ENCODE measurements around the gene CNOT6.
A peak's percentile ranks its signal among the peaks of the same experiment; 100 is the strongest.
"Not testable (repeated sequence)": the region's sequence is repeated elsewhere in the genome, so short reads cannot be mapped to it uniquely, and the experiment has no call there.

Gene CNOT6

DNA sequence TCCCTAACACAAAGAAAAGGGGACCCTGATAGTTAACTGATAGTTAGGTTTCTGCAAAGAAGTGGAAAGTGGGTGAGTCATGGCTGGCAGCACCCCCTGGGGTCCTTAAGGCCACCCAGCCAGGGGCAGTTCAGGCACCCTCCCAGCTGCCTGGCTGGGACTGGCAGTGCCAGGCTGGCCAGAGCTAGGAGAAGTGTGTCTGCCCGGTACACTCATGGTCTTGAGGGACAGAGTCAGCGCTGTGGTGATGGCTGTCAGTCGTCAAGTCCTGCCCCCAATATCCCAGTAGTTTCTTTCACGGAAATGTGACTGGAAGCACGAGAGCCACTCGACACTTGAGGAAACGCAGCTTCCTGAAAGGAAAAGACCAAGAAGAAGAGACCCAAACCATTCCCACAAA lies 22.3 kb upstream of the CNOT6 start:
- no peak for DNase-seq (ENCODE audit: low spot score)

GRCh38 chr5:180472269-180472668 lies 21.9 kb upstream of the CNOT6 start:
- DNase-seq (ENCODE audit: low spot score) = no peak

DNA sequence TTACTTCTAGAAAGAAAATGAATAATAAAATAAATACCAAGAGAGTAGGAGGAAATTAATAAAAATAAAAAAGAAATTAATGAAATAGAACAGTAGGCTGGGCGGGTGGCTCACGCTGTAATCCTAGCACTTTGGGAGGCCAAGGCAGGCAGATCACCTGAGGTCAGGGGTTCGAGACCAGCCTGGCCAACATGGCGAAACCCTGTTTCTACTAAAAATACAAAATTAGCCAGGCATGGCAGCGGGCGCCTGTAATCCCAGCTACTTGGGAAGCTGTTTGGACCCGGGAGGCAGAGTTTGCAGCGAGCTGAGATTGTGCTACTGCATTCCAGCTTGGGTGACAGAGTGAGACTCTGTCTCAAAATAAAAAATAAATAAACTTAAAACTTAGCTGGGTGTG lies 20.8 kb upstream of the CNOT6 start:
- DNase-seq (ENCODE audit: low spot score) = not testable (repeated sequence)

- no peak for DNase-seq (ENCODE audit: low spot score)
These were observed 19.6 kb upstream of the CNOT6 start for GRCh38 chr5:180474569-180474968.

DNA sequence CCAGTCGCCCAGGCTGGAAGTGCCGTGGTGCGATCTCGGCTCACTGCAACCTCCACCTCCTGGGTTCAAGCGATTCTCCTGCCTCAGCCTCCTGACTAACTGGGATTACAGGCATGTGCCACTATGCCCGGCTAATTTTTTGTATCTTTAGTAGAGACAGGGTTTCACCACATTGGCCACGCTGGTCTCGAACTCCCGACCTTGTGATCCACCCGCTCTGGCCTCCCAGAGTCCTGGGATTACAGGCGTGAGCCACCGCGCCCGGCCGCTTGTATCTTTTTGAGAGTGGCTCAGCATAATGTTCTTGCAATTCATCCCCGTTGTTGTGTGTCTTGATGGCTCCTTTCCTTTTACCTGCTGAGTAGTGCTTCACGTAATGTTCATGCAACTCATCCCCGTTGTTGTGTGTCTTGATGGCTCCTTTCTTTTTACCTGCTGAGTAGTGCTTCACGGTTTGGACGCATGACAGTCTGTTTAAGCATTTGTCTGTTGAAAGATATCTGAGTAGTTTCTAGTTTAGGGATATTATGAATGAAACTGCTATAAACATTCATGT lies 18.1 kb upstream of the CNOT6 start:
- DNase-seq (ENCODE audit: low spot score) = not testable (repeated sequence)

DNA sequence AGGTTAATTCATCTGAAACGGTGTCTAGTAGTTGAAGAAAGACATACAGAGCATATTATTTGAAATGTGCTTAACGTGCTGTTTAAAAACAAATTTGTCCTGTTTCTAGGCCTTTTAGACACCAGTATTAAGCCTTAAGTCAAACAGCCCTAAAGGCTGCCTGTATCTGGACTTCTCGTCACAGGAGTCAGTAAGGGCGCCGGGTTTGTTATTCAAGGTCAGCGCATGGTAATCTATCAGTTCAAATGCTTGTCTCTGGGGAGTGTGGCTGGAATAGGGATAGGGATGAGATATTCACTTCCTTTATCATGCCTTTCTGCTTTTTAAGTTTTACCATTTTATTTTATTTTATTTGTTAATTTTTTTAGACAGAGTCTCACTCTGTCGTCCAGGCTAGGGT lies 9.4 kb upstream of the CNOT6 start:
- no peak for DNase-seq (ENCODE audit: low spot score)

DNA sequence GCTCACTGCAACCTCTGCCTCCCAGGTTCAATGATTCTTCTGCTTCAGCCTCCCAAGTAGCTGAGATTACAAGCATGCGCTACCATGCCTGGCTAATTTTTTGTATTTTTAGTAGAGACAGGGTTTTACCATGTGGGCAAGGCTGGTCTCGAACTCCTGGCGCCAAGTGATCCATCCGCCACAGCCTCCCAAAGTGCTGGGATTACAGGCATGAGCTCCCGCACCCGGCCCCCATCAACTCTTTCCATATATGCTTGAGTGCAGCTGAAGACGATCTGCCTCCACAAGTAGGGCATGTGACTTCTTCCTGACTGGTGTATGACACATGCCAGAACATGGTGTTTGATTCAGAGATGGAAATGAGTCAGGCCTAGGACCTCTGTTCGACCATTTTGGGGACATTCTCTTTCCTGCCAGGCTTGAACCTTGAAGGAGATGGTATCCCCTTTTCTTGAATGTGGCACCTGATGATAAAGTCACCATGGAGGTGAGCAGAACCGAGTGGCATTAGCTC lies 7.5 kb upstream of the CNOT6 start:
- no peak for DNase-seq (ENCODE audit: low spot score)

GRCh38 chr5:180487556-180487955 lies 6.6 kb upstream of the CNOT6 start:
- no peak for DNase-seq (ENCODE audit: low spot score)

GRCh38 chr5:180491496-180491895 lies 2.7 kb upstream of the CNOT6 start:
- no peak for DNase-seq (ENCODE audit: low spot score)

- no peak for DNase-seq (ENCODE audit: low spot score)
These were observed 1.8 kb upstream of the CNOT6 start for GRCh38 chr5:180492226-180492903.

DNA sequence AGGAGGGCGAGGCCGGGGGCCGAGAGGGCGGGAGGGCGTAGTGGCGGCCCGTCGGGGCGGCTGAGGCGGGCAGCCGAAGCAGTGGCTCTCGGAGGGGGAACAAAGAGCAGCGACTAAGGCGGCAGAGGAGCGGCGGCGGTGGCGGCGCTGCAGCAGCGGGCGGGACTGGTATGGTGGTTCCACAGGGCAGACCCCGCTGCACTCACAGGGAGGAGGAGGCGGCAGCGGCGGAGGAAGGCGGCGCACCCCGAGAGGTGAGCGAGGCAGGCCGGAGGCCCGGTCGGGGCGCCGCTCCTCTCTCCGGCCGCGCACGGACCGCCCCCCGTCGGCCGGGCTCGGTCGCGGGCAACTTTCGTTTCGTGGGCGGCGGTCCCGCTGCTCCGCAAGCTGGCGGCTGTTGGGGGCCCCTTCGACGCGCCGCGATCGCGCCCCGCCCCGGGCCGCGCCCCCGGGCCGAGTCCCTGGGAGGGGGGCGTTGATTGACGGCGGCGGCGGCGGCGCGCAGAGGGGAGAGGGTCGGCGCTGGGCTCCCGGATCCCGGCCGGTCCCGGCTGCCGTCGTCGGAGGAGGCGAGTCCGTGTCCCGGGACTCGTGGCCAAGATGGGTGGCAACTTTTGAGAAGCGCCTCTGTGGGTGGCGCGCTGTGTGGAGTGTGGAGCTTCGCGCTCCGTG lies 467 bp downstream of the CNOT6 start:
- DNase-seq (ENCODE audit: low spot score) = peak; percentile 67

- no peak for DNase-seq (ENCODE audit: low spot score)
These were observed 1.1 kb downstream of the CNOT6 start for GRCh38 chr5:180495292-180495691.

DNA sequence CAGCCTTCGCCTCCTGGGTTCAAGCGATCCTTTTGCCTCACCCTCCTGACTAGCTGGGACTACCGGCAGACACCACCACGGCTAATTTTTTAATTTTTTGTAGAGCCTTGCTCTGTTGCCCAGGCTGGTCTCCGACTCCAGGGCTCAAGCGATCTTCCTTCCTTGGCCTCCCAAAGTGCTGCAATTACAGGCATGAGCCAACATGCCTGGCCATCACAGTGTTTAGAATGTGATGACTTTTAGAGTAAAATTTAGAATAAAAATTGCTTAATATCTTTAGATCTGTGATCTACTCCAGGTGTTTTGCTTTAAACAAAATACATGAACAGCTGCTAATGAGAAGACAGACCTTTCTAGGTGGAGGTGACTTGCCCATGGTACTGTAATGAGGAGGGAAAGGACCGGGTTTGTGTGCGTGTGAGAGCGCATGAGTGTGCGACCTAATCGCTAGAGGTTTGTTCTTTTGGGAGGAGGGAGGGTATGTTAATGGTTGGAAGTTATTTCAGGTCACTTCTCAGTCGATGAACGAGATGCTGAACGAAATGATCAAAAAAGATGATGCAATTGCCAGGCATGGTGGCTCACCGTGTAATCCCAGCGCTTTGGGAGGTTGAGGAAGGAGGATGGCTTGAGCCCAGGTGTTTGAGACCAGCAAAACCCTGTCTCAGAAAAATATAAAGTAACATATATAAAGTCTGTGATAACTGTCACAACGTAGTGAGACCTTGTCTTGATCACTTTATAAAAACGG lies 2.0 kb downstream of the CNOT6 start:
- no peak for DNase-seq (ENCODE audit: low spot score)

DNA sequence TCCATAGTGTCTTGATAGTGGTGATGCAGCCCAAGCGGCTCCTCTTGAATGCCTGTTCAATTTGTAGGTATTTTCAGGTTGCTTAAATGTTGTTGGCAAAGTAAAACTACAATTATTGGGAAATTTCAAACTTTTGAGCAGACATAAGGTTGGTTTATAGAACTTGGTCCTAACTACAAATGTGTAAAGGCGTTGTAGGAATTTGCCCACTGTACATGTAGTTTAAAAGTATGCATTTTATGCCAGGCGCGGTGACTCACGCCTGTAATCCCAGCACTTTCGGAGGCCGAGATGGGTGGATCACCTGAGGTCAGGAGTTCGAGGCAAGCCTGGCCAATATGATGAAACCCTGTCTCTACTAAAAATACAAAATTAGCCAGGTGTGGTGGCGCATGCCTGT lies 2.6 kb downstream of the CNOT6 start:
- DNase-seq (ENCODE audit: low spot score) = not testable (repeated sequence)

DNA sequence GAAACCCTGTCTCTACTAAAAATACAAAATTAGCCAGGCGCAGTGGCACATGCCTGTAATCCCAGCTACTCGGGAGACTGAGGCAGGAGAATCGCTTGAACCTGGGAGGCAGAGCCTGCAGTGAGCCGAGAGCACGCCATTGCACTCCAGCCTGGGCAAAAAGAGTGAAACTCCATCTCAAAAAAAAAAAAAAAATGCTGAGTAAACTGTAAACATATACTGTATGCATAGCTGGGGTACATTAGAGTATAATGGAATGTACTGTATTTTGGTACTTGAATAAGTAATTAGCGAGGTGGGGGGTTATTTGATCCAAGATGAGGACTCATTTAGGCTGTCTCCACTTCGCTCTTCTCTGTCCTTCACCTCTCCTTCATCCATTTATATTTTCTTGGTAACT lies 3.7 kb downstream of the CNOT6 start:
- not testable (repeated sequence) for DNase-seq (ENCODE audit: low spot score)

DNA sequence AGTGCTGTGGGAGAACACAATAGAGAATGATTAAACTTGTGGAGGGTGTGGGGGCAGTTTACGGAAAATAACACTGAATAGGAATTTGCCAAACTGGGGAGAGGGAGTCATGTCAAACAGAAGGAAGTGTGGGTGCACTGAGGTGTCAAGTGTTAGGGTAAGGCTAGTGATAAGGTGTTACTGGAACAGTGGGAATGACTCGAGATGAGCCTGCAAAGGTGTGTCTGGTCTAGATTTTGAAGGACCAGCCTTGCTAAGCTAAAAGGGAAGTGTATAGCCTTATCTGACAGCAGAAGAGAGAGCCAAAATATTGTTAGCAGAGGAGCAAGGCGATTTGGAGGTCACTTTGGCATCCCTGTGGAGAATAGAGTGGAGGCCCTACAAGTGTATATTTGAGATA lies 4.2 kb downstream of the CNOT6 start:
- DNase-seq (ENCODE audit: low spot score) = no peak

DNA sequence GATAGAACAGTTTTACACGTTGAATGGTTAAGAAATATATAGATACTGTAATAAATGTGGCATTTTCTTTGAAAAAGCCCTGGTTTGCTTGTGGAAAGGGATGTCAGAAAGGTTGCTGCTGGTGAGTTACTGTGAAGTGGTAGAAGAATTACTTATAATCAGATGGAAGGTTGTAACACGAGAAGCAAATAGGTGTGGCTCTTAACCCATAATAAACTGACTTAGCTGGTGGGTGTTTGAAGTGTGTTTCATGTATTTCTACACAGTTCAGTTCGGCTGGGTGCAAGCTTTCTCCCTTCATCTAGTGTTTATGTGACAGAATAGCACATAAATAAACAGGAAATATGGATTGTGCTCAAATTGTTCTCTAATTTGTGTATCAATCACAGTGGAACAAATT lies 5.5 kb downstream of the CNOT6 start:
- DNase-seq (ENCODE audit: low spot score) = no peak

GRCh38 chr5:180500300-180500699 lies 6.1 kb downstream of the CNOT6 start:
- not testable (repeated sequence) for DNase-seq (ENCODE audit: low spot score)

- no peak for DNase-seq (ENCODE audit: low spot score)
These were observed 13.5 kb downstream of the CNOT6 start for GRCh38 chr5:180507661-180508060.

DNA sequence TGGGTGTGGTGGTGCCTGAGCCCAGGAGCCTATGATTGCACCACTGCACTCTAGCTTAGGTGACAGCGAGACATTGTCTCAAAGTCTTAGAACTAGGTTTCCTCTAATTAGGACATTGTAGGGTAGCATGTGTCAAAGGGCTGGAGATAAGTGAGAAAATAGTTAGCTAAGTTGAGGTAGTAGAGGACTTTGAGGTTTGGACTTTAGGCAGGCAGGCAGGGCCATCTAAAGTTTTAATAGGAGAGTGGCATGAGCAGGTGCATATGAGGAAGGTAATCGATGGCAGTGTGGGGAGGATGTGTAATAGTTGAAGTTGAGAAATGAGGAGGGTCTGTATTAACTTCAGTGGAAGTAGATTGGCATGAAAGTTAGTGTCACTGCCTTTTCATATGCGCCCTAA lies 21.1 kb downstream of the CNOT6 start:
- DNase-seq (ENCODE audit: low spot score) = no peak

GRCh38 chr5:180515974-180516373 lies 21.8 kb downstream of the CNOT6 start:
- not testable (repeated sequence) for DNase-seq (ENCODE audit: low spot score)

DNA sequence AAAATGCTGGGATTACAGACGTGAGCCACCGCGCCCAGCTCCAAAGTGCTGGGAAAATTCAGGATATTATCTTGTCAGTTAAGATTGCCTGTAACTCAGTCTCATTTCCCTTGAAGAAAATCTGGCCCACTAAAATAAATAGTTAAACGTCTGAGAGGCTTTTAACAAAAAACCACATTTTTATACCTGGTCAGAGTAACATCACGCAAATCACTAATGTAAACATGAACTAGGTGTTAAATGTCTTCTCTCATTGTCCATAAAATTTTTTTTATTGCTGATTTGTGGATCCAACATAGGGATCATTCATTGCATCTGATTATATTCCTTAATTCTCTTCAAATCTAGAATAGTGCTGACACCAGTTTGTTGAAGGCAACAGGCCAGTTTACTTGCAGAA lies 22.3 kb downstream of the CNOT6 start:
- no peak for DNase-seq (ENCODE audit: low spot score)

- no peak for DNase-seq (ENCODE audit: low spot score)
These were observed 24.9 kb downstream of the CNOT6 start for GRCh38 chr5:180519098-180519497.

Data from germinal center (tissue), 1 donor.